ENCODE results near the gene CCNI.

Gene CCNI

GRCh38 chr4:77062856-77063255 lies 12.9 kb downstream of the CCNI start:
- no peaks in the 10 kb centered on the region for H3K27me3 ChIP-seq (ENCODE audit: insufficient read depth, low read length)
- H3K4me3 ChIP-seq (ENCODE audit: low read depth, low read length, poor library complexity, severe bottlenecking): no peak overlapping the region
- H3F3A ChIP-seq (ENCODE audit: insufficient read depth, low read length): no peaks in the 10 kb centered on the region
- peaks cover 89% of the 10 kb centered on the region for H3K36me3 ChIP-seq (ENCODE audit: insufficient read depth, low read length)
- no peaks in the 10 kb centered on the region for H3K9me3 ChIP-seq (ENCODE audit: low read length)
- H3K4me1 ChIP-seq (ENCODE audit: insufficient read depth, low read length, severe bottlenecking): no peaks in the 10 kb centered on the region
- no peak overlapping the region for H3K27ac ChIP-seq (ENCODE audit: low read depth, low read length, poor library complexity, severe bottlenecking)
- no peaks in the 10 kb centered on the region for H4K20me1 ChIP-seq (ENCODE audit: insufficient read depth, low read length)
- H2AFZ ChIP-seq (ENCODE audit: low read length): no peak overlapping the region
- H3K9ac ChIP-seq (ENCODE audit: low read length): no peak overlapping the region
- H3K79me2 ChIP-seq (ENCODE audit: insufficient read depth, low read length): peaks cover 31% of the 10 kb centered on the region
- no peak overlapping the region for H3K4me2 ChIP-seq (ENCODE audit: low read length)
- TF ChIP-seq EZH2 (IDR thresholded peaks at IDR 0.05; ENCODE audit: borderline replicate concordance, low read length) (no peak), CTCF (IDR thresholded peaks at IDR 0.05; ENCODE audit: low read length) (no peak)
- H3K9me2 ChIP-seq (ENCODE audit: low read depth, low read length): no peaks in the 10 kb centered on the region

DNA sequence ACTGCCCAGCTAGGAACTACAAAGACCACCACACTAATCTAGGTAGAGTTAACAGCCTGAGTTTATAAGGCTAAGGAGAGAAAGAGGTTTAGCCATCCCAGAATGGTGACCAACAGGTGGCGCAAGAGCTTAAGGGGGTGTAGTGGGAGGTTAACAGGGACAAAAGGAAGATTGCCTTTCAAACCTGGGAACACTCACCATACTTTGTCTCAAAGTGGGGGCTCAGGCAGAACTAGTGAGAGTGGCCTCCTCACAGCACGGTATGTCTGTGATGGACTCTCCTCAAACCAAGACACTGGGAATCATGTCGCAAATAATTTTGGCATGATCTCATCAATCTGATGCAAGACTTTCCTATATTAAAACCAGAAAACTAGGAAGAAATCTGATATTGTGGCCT lies 23.4 kb downstream of the CCNI start:
- Histone ChIP-seq H3K79me2 (ENCODE audit: insufficient read depth, low read length) (no peaks in the 10 kb centered on the region), H3K27me3 (ENCODE audit: insufficient read depth, low read length) (no peaks in the 10 kb centered on the region), H3K27ac (ENCODE audit: low read depth, low read length, poor library complexity, severe bottlenecking) (no peak overlapping the region), H3K9me3 (ENCODE audit: low read length) (no peaks in the 10 kb centered on the region), H3F3A (ENCODE audit: insufficient read depth, low read length) (peaks cover 9% of the 10 kb centered on the region; the same call in 1 of the 2 replicates), H3K9ac (ENCODE audit: low read length) (no peak overlapping the region), H3K36me3 (ENCODE audit: insufficient read depth, low read length) (peaks cover 96% of the 10 kb centered on the region), H3K4me1 (ENCODE audit: insufficient read depth, low read length, severe bottlenecking) (no peaks in the 10 kb centered on the region), H3K4me3 (ENCODE audit: low read depth, low read length, poor library complexity, severe bottlenecking) (no peak overlapping the region), H3K4me2 (ENCODE audit: low read length) (no peak overlapping the region), H2AFZ (ENCODE audit: low read length) (no peak overlapping the region), H3K9me2 (ENCODE audit: low read depth, low read length) (no peaks in the 10 kb centered on the region), H4K20me1 (ENCODE audit: insufficient read depth, low read length) (no peaks in the 10 kb centered on the region)
- no peak for TF ChIP-seq EZH2 (IDR thresholded peaks at IDR 0.05; ENCODE audit: borderline replicate concordance, low read length)
- TF ChIP-seq CTCF (IDR thresholded peaks at IDR 0.05; ENCODE audit: low read length): peak; percentile 92

DNA sequence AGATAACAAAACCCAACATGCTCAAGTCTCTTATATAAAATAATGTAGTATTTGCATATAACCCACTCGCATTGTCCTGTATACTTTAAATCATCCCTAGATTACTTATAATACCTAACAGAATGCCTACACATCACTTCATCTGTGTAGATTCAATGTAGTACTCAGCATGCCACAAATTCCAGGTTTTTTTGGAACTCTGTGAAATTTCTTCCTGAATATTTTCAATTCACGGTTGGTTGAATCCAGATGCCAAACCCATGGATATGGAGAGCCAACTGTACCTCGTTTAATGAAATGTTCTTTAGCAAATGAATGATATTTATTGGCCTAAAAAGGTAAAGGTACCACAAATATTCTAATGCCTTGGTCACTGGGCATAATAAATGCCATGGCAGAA lies 24.8 kb downstream of the CCNI start:
- H3F3A ChIP-seq (ENCODE audit: insufficient read depth, low read length): peaks cover 6% of the 10 kb centered on the region; the same call in 1 of the 2 replicates

More for the DNA sequence above, 24.8 kb downstream of the CCNI start:
- Histone ChIP-seq H3K27ac (ENCODE audit: low read depth, low read length, poor library complexity, severe bottlenecking) (no peak overlapping the region), H2AFZ (ENCODE audit: low read length) (no peak overlapping the region), H3K9me3 (ENCODE audit: low read length) (no peaks in the 10 kb centered on the region), H3K79me2 (ENCODE audit: insufficient read depth, low read length) (no peaks in the 10 kb centered on the region), H3K4me2 (ENCODE audit: low read length) (no peak overlapping the region), H3K4me3 (ENCODE audit: low read depth, low read length, poor library complexity, severe bottlenecking) (no peak overlapping the region), H3K9ac (ENCODE audit: low read length) (no peak overlapping the region), H4K20me1 (ENCODE audit: insufficient read depth, low read length) (no peaks in the 10 kb centered on the region), H3K9me2 (ENCODE audit: low read depth, low read length) (no peaks in the 10 kb centered on the region), H3K27me3 (ENCODE audit: insufficient read depth, low read length) (no peaks in the 10 kb centered on the region), H3K4me1 (ENCODE audit: insufficient read depth, low read length, severe bottlenecking) (no peaks in the 10 kb centered on the region), H3K36me3 (ENCODE audit: insufficient read depth, low read length) (peaks cover 96% of the 10 kb centered on the region)
- TF ChIP-seq EZH2 (IDR thresholded peaks at IDR 0.05; ENCODE audit: borderline replicate concordance, low read length) (no peak), CTCF (IDR thresholded peaks at IDR 0.05; ENCODE audit: low read length) (no peak)
